Endometrial microvascular endothelial cells (primary cell): Measurements from ENCODE around the gene IL6ST. TPM values are rescaled to one million over a fixed set of nuclear protein-coding genes. Genes with fewer than 3 reads are reported as not detected.
"Not testable (repeated sequence)": the region's sequence is repeated elsewhere in the genome, so short reads cannot be mapped to it uniquely, and the experiment has no call there.

Experiments used
- in situ Hi-C: cut with HindIII; loops from 2 replicates; pipeline ENCODE4 v1.10.0; 2017; ENCODE audit warnings: low sequenced_read_pairs, low pct_unique_long_range_greater_than_20kb; ENCODE audit errors: inconsistent ontology term
- total RNA-seq: library from RNA; depleted of rRNA; stranded (reverse); fragments of >200 nt; gene quantifications from one replicate; pipeline ENCODE4 v1.2.3, GENCODE V29; 2015; ENCODE audit errors: inconsistent ontology term

IL6ST gene
- total RNA-seq, result 295 TPM

- in situ Hi-C loops, result no loop called here
Measured at GRCh38 chr5:55994495-55994997, at the start of gene IL6ST. IL6ST (minus strand) TSS chr5:55994963; CDS start chr5:55976278, 18,685 bp downstream.

GRCh38 chr5:56039985-56040384 lies 45.2 kb upstream of the IL6ST start:
- in situ Hi-C loops, result no loop called here

- in situ Hi-C loops, result not testable (repeated sequence)
Measured at GRCh38 chr5:56038206-56038605, 43.4 kb upstream of the IL6ST start.

GRCh38 chr5:56037531-56038010 lies 42.8 kb upstream of the IL6ST start:
- in situ Hi-C loops, result no loop called here

GRCh38 chr5:56035394-56035793 lies 40.6 kb upstream of the IL6ST start:
- in situ Hi-C loops, result not testable (repeated sequence)

GRCh38 chr5:56029871-56030630 lies 35.3 kb upstream of the IL6ST start:
- in situ Hi-C loops, result not testable (repeated sequence)

GRCh38 chr5:56029457-56029856 lies 34.7 kb upstream of the IL6ST start:
- in situ Hi-C loops, result no loop called here

GRCh38 chr5:56028708-56029107 lies 33.9 kb upstream of the IL6ST start:
- in situ Hi-C loops, result no loop called here

GRCh38 chr5:56026863-56027300 lies 32.1 kb upstream of the IL6ST start:
- in situ Hi-C loops, result no loop called here

GRCh38 chr5:56025151-56025885 lies 30.6 kb upstream of the IL6ST start:
- in situ Hi-C loops, result no loop called here

- in situ Hi-C loops, result no loop called here
Measured at GRCh38 chr5:56024810-56025150, 30.0 kb upstream of the IL6ST start.

GRCh38 chr5:56023296-56023695 lies 28.5 kb upstream of the IL6ST start:
- in situ Hi-C loops, result no loop called here

- in situ Hi-C loops, result no loop called here
Measured at GRCh38 chr5:56019306-56020272, 24.8 kb upstream of the IL6ST start.

- in situ Hi-C loops, result no loop called here
Measured at GRCh38 chr5:56018832-56019231, 24.1 kb upstream of the IL6ST start.

GRCh38 chr5:56014701-56015100 lies 19.9 kb upstream of the IL6ST start:
- in situ Hi-C loops, result not testable (repeated sequence)

- in situ Hi-C loops, result not testable (repeated sequence)
Measured at GRCh38 chr5:56013939-56014338, 19.2 kb upstream of the IL6ST start.

GRCh38 chr5:56012281-56012963 lies 17.7 kb upstream of the IL6ST start:
- in situ Hi-C loops, result no loop called here

GRCh38 chr5:56011835-56012234 lies 17.1 kb upstream of the IL6ST start:
- in situ Hi-C loops, result no loop called here
